HL-60/S4 treated with retinoic acid at 250 ng/mL for 4 days and 3 days (cell line): ENCODE measurements around the gene SHMT2.

ENCODE experiments used
- in situ Hi-C: fragments of 300-500 bp; cut with MboI; formaldehyde crosslinking; loops from 2 replicates; pipeline ENCODE4 v1.7.0; 2022; ENCODE audit warnings: low sequenced_read_pairs

SHMT2 gene

DNA sequence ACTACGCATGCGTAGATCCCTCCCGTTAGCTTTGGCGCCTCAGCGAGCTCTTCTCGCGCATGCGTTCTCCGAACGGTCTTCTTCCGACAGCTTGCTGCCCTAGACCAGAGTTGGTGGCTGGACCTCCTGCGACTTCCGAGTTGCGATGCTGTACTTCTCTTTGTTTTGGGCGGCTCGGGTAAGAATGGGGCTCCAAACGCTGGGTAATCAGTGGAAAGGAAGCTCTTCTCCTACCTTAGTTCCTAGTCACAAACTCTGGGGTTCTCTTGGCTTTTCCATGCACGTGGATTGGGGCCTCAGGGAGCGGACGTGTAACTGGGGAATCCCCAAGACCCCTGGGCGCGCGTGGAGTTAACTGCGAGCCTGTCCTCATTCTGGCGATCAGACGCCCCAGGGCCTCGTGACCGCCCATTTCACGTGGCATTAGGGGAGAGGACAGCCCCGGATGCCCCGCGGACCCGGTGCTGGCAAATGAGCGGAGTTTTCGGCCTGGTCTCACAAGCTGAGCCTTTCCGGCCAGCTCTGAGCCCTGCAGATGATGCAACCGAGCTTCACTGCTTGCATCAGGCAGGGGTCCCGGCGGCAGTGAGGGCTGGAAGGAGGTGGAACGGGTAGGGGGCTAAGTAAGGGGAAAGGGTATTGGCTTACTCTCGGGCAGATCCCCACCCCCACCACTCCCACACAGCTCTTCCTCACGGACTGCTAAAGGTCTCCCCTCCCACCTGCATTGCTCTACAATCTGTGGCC lies at the start of gene SHMT2:
Gene SHMT2 (plus strand): TSS at position 78 of the 747 bp plus-strand sequence. CDS start 68 bp downstream, at position 146.
- in situ Hi-C loops: no loop called here

DNA sequence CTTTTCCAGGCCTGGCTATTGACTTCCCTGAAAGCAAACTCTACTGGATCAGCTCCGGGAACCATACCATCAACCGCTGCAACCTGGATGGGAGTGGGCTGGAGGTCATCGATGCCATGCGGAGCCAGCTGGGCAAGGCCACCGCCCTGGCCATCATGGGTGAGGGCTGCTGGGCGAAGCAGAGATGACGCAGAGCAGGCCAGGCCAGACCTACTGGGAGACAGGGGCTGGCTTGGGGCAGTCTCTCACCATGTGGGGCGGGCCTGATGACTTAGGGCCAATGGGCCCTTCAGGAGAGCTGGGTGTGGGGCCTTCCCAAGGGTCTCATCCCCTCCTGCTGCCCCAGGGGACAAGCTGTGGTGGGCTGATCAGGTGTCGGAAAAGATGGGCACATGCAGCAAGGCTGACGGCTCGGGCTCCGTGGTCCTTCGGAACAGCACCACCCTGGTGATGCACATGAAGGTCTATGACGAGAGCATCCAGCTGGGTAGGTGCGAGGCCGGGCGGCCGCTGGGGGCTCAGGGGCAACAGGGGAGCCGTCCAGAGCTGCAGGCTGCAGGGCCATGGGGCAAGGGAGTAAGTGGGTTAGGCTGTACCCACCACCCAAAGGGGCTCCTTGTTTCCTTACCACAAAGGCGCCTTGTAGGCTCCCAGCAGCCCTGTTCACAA lies 49.1 kb upstream of the SHMT2 start:
- in situ Hi-C loops: no loop called here

GRCh38 chr12:57181072-57181471 lies 48.4 kb upstream of the SHMT2 start:
- in situ Hi-C loops: no loop called here

GRCh38 chr12:57181561-57182155 lies 47.9 kb upstream of the SHMT2 start:
- in situ Hi-C loops: no loop called here

DNA sequence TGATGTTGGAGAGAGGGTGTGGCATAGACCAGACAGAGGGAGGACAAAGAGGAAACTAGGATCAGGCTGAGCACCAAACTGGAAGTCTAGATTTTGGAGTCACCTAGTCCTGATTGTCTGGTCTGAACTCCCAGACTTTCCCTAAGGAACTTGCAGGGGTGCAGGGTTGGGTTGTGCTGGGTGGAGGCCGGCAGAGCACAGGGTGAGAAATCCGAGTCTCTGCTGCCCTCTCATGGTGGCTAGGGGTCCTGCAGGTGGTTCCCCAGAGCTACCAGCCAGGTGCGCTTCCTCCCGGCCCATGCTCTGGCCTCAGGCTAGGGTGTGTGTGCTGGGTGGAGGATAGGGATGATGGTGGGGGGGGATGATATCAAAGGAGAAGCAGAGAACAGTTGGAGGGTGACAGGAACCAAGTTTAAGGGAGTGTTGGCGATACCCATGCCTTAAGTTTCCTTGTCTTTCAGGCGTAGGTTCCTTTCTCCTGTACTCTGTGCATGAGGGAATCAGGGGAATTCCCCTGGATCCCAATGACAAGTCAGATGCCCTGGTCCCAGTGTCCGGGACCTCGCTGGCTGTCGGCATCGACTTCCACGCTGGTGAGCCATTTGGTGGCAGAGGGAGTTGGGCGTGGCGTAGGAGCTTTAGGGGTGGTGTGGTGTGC lies 46.5 kb upstream of the SHMT2 start:
- in situ Hi-C loops: no loop called here

DNA sequence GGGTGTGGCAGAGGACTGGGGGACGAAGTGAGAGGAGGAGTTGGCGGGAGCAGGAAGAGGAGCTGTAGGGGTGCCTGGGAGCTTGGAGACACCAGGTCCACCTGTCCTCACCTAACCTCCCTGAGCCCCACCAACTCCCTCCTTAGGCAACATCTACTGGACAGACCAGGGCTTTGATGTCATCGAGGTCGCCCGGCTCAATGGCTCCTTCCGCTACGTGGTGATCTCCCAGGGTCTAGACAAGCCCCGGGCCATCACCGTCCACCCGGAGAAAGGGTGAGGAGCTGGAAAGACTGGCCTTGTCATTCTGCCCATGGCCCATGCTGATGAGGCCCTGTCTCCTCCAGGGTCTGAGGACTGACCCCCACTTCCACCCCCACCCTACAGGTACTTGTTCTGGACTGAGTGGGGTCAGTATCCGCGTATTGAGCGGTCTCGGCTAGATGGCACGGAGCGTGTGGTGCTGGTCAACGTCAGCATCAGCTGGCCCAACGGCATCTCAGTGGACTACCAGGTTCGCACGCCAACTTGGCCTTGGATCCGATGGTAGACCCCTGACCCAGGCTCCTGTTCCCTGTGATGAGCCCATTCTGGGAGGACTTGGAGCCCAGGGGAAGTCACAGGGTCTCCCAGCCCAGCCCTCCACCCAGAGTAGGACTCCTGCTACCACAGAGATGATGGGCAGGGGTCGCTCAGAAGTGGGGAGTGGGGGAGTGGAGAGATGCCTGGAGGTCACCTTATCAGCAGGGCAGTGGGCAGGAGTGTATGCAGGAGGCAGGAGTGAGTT lies 45.4 kb upstream of the SHMT2 start:
- in situ Hi-C loops: no loop called here

DNA sequence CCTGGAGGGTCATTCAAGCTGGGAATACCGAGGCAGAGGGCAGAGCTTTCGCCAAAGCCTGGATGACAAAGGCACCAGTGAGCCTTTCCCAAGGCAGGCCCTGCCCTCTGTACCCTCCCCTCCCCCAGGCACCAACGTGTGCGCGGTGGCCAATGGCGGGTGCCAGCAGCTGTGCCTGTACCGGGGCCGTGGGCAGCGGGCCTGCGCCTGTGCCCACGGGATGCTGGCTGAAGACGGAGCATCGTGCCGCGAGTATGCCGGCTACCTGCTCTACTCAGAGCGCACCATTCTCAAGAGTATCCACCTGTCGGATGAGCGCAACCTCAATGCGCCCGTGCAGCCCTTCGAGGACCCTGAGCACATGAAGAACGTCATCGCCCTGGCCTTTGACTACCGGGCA lies 44.1 kb upstream of the SHMT2 start:
- in situ Hi-C loops: no loop called here

GRCh38 chr12:57185906-57186508 lies 43.5 kb upstream of the SHMT2 start:
- in situ Hi-C loops: no loop called here

- in situ Hi-C loops: no loop called here
Measured at GRCh38 chr12:57187222-57188089, 42.1 kb upstream of the SHMT2 start.

- in situ Hi-C loops: no loop called here
Measured at GRCh38 chr12:57188090-57188425, 41.5 kb upstream of the SHMT2 start.

- in situ Hi-C loops: no loop called here
Measured at GRCh38 chr12:57190037-57190436, 39.5 kb upstream of the SHMT2 start.

DNA sequence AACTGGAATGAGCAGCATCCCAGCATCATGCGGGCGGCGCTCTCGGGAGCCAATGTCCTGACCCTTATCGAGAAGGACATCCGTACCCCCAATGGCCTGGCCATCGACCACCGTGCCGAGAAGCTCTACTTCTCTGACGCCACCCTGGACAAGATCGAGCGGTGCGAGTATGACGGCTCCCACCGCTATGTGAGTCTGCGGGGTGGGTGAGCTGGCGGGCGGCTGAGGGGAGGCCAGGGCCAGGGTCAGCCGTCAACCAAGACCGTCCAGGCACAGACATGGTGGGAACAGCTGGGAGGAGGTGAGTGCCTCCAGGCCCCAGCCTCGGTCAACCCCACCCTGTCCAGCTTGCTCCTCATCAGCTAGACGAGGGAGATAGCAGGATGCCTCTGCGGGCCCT lies 38.7 kb upstream of the SHMT2 start:
- in situ Hi-C loops: no loop called here

DNA sequence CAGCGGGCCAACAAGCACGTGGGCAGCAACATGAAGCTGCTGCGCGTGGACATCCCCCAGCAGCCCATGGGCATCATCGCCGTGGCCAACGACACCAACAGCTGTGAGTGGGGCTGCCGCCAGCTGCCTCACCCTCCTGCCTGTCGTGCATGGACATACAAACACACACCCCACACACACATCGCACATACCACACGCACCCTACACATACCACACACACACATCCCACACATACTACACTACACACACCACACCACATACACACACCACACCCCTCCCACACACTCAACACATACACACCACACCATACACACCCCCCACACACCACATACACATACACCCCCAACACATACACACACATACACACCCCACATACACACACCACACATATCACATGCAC lies 38.1 kb upstream of the SHMT2 start:
- in situ Hi-C loops: no loop called here

- in situ Hi-C loops: no loop called here
Measured at GRCh38 chr12:57192920-57193319, 36.6 kb upstream of the SHMT2 start.

GRCh38 chr12:57193706-57194245 lies 35.7 kb upstream of the SHMT2 start:
- in situ Hi-C loops: no loop called here

DNA sequence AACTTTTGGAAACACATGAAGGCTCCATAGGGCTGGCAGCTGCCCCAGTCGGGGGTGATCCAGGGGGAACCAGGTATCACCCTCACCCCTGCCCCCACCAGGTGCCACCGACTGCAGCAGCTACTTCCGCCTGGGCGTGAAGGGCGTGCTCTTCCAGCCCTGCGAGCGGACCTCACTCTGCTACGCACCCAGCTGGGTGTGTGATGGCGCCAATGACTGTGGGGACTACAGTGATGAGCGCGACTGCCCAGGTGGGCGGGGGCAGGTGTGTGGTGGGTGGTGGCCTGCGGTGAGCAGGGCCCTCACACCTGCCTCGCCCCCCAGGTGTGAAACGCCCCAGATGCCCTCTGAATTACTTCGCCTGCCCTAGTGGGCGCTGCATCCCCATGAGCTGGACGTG lies 35.3 kb upstream of the SHMT2 start:
- in situ Hi-C loops: no loop called here

GRCh38 chr12:57195186-57195585 lies 34.3 kb upstream of the SHMT2 start:
- in situ Hi-C loops: no loop called here

- in situ Hi-C loops: no loop called here
Measured at GRCh38 chr12:57195611-57196371, 33.7 kb upstream of the SHMT2 start.

DNA sequence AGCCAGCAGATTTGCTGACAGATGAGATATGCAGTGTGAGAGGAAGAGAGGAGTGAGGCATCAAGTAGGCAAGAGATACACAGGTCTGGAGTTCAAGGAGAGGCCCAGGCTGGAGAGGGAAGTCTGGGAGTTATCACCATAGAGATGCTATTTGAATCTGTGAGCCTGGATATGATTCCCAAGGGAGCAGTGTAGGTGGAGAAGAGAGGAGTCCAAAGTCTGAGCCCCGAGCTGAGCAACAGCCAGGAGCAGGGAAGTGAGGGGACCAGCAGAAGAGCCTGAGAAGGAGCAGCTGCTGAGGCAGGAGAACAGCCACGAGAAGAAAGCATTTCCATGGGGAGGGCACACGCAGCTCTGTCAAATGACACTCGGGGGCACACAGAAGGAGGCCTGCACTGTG lies 33.1 kb upstream of the SHMT2 start:
- in situ Hi-C loops: no loop called here
